Measurements from ENCODE around the gene KCNJ6.

- TF ChIP-seq ZNF592 (IDR thresholded peaks at IDR 0.05): no peak
- TF ChIP-seq CEBPZ (IDR thresholded peaks at IDR 0.05; ENCODE audit: low read depth, low read length): no peak
- TF ChIP-seq IRF3 (IDR thresholded peaks at IDR 0.05): no peak
Measured at GRCh38 chr21:37797403-37797802, 118.9 kb downstream of the KCNJ6 start.

Data from GM12878 (cell line).